ENCODE measurements around the gene UNC119.

- TF ChIP-seq CTCF (conservative IDR thresholded peaks at IDR 0.05; ENCODE audit: low read depth, low read length), result no peak
- no peak for TF ChIP-seq EZH2 (IDR thresholded peaks at IDR 0.05; ENCODE audit: borderline replicate concordance, low read depth, low read length, poor library complexity, severe bottlenecking)
These were observed 22.1 kb upstream of the UNC119 start for GRCh38 chr17:28574526-28574925.
